ENCODE measurements around the gene PLCD1.

Gene PLCD1

GRCh38 chr3:37968813-37969595, 60.4 kb downstream of the PLCD1 start:
- Histone ChIP-seq H3K9me2 (replicated peaks; ENCODE audit: insufficient read depth, low read length) (no peaks in the 10 kb centered on the region), H3K36me3 (replicated peaks; ENCODE audit: insufficient read depth, low read length) (no peaks in the 10 kb centered on the region), H3K79me2 (ENCODE audit: low read length) (no peaks in the 10 kb centered on the region), H3K9ac (ENCODE audit: low read length) (no peak overlapping the region), H3K4me3 (ENCODE audit: low read length) (no peak overlapping the region), H3K9me3 (replicated peaks; ENCODE audit: insufficient read depth, low read length) (no peaks in the 10 kb centered on the region), H4K20me1 (ENCODE audit: insufficient read depth, low read length) (no peaks in the 10 kb centered on the region), H3K4me2 (ENCODE audit: low read depth, low read length) (no peak overlapping the region), H2AFZ (ENCODE audit: low read length) (no peak overlapping the region), H3K27ac (ENCODE audit: low read length) (no peak overlapping the region), H3K4me1 (ENCODE audit: low read length) (no peaks in the 10 kb centered on the region), H3K27me3 (replicated peaks; ENCODE audit: insufficient read depth, low read length) (no peaks in the 10 kb centered on the region), H3F3A (ENCODE audit: insufficient read depth, low read length) (no peaks in the 10 kb centered on the region)
- DNase-seq, result no peak
- no peak for TF ChIP-seq EZH2phosphoT487 (IDR thresholded peaks at IDR 0.05; ENCODE audit: low read length)
- TF ChIP-seq, protein P1, sequence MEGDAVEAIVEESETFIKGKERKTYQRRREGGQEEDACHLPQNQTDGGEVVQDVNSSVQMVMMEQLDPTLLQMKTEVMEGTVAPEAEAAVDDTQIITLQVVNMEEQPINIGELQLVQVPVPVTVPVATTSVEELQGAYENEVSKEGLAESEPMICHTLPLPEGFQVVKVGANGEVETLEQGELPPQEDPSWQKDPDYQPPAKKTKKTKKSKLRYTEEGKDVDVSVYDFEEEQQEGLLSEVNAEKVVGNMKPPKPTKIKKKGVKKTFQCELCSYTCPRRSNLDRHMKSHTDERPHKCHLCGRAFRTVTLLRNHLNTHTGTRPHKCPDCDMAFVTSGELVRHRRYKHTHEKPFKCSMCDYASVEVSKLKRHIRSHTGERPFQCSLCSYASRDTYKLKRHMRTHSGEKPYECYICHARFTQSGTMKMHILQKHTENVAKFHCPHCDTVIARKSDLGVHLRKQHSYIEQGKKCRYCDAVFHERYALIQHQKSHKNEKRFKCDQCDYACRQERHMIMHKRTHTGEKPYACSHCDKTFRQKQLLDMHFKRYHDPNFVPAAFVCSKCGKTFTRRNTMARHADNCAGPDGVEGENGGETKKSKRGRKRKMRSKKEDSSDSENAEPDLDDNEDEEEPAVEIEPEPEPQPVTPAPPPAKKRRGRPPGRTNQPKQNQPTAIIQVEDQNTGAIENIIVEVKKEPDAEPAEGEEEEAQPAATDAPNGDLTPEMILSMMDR (IDR thresholded peaks at IDR 0.05; ENCODE audit: low read length), result no peak
- no peak for TF ChIP-seq EZH2 (optimal IDR thresholded peaks at IDR 0.05; ENCODE audit: low read depth, low read length)

DNA sequence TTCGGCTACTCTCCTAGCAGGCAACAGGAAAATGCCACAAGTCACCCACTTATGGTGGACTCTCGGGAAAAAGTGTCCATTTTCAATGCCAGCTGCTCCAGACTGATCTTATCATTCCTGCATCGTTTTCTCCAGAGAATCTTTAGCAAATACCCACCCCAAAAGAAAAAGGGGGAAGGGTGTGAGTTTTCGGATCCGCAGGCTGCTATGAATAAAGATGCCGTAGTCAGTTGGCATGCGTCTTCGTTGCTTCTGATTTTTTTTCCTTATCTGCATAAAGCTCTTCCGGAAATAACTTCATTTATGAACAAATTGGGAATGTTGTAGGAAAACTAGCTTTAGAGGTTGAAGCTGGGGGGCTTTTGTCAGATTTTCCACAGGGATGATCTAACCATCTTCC, 61.2 kb downstream of the PLCD1 start:
- no peaks in the 10 kb centered on the region for H3K36me3 ChIP-seq (replicated peaks; ENCODE audit: insufficient read depth, low read length)
- no peaks in the 10 kb centered on the region for H3K27me3 ChIP-seq (replicated peaks; ENCODE audit: insufficient read depth, low read length)
- TF ChIP-seq EZH2 (optimal IDR thresholded peaks at IDR 0.05; ENCODE audit: low read depth, low read length), result no peak
- no peak for DNase-seq
- H3K4me3 ChIP-seq (ENCODE audit: low read length), result no peak overlapping the region
- H3K9me2 ChIP-seq (replicated peaks; ENCODE audit: insufficient read depth, low read length), result no peaks in the 10 kb centered on the region
- H3K27ac ChIP-seq (ENCODE audit: low read length), result no peak overlapping the region
- H3K9me3 ChIP-seq (replicated peaks; ENCODE audit: insufficient read depth, low read length), result no peaks in the 10 kb centered on the region
- H3K79me2 ChIP-seq (ENCODE audit: low read length), result no peaks in the 10 kb centered on the region
- H3F3A ChIP-seq (ENCODE audit: insufficient read depth, low read length), result no peaks in the 10 kb centered on the region
- no peaks in the 10 kb centered on the region for H4K20me1 ChIP-seq (ENCODE audit: insufficient read depth, low read length)
- H2AFZ ChIP-seq (ENCODE audit: low read length), result no peak overlapping the region
- no peaks in the 10 kb centered on the region for H3K4me1 ChIP-seq (ENCODE audit: low read length)
- H3K9ac ChIP-seq (ENCODE audit: low read length), result no peak overlapping the region
- H3K4me2 ChIP-seq (ENCODE audit: low read depth, low read length), result no peak overlapping the region

DNA sequence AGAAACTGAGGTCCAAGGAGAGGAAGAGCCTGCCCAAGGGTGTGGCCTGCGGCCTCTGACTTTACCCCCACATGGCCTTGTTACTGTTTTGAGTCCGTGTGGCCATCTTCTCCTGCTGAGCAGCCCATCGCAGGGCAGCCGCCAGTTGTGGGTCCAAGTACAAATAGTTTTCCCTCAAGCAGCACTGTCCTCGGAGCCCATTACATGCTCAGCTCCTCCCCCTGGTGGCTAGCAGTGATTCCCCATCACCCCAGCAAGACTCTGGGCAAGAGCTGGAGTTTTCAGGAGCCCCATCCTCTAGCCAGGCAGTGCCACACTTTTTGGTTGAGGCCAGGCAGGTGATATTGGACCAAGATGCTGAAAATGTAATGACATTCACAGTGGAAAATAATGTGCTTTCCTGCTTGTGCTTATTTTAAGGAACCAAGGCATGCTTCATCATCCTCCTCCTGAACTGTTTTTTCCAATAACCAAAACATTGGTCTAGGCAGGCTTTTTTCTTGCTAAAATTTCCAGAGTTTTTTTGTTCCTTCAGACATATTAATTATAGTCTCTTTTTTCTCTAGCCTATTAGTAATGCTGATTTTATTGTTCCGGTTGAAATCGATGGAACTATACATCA, 62.1 kb downstream of the PLCD1 start:
- DNase-seq, result peak; percentile 65

More for the DNA sequence above, 62.1 kb downstream of the PLCD1 start:
- Histone ChIP-seq H3K4me2 (ENCODE audit: low read depth, low read length) (no peak overlapping the region), H3K4me3 (ENCODE audit: low read length) (no peak overlapping the region), H3F3A (ENCODE audit: insufficient read depth, low read length) (no peaks in the 10 kb centered on the region), H4K20me1 (ENCODE audit: insufficient read depth, low read length) (no peaks in the 10 kb centered on the region), H3K27me3 (replicated peaks; ENCODE audit: insufficient read depth, low read length) (no peaks in the 10 kb centered on the region), H3K27ac (ENCODE audit: low read length) (no peak overlapping the region), H3K4me1 (ENCODE audit: low read length) (no peaks in the 10 kb centered on the region), H3K9me3 (replicated peaks; ENCODE audit: insufficient read depth, low read length) (no peaks in the 10 kb centered on the region), H3K36me3 (replicated peaks; ENCODE audit: insufficient read depth, low read length) (no peaks in the 10 kb centered on the region), H2AFZ (ENCODE audit: low read length) (no peak overlapping the region), H3K9ac (ENCODE audit: low read length) (no peak overlapping the region), H3K79me2 (ENCODE audit: low read length) (no peaks in the 10 kb centered on the region), H3K9me2 (replicated peaks; ENCODE audit: insufficient read depth, low read length) (no peaks in the 10 kb centered on the region)
- no peak for TF ChIP-seq EZH2 (optimal IDR thresholded peaks at IDR 0.05; ENCODE audit: low read depth, low read length)
- TF ChIP-seq, protein P1 (IDR thresholded peaks at IDR 0.05; ENCODE audit: low read length), result peak; percentile 87
- TF ChIP-seq EZH2phosphoT487 (IDR thresholded peaks at IDR 0.05; ENCODE audit: low read length), result no peak

Data from MM.1S (cell line).